NT2/D1 (cell line): Measurements from ENCODE around the gene COPB1.

ENCODE experiments used
- DNase-seq: peaks from one replicate; pipeline ENCODE4 v3.0.0-alpha.2; 2011; ENCODE audit warnings: low read depth, low spot score
- H3K27me3 ChIP-seq: 2 replicates; pipeline ENCODE4 v1.6.0; 2011; ENCODE audit warnings: mild to moderate bottlenecking; ENCODE audit not compliant: insufficient read length, insufficient read depth
- H3K36me3 ChIP-seq: 2 replicates; pipeline ENCODE4 v1.6.1; 2011; ENCODE audit warnings: mild to moderate bottlenecking, low read length, mixed read lengths; ENCODE audit not compliant: insufficient read depth, insufficient read length
- H3K4me1 ChIP-seq: 2 replicates; pipeline ENCODE4 v1.5.1; 2011; ENCODE audit not compliant: insufficient read depth, insufficient read length
- H3K4me3 ChIP-seq: 2 replicates; pipeline ENCODE4 v1.5.1; 2011; ENCODE audit warnings: low read depth; ENCODE audit not compliant: insufficient read length
- H3K9ac ChIP-seq: 2 replicates; pipeline ENCODE4 v1.6.0; 2011; ENCODE audit warnings: low read depth; ENCODE audit not compliant: insufficient read length
- H3K9me3 ChIP-seq: 2 replicates; pipeline ENCODE4 v1.5.1; 2011; ENCODE audit warnings: mild to moderate bottlenecking, low read length; ENCODE audit not compliant: insufficient read depth
- SUZ12 ChIP-seq: IDR thresholded peaks from 2 replicates; pipeline ENCODE4 v1.6.1; 2011; ENCODE audit not compliant: insufficient read length, insufficient read depth; ENCODE audit errors: extremely low read depth
- YY1 ChIP-seq: IDR thresholded peaks from 2 replicates; pipeline ENCODE4 v1.6.1; 2011; ENCODE audit not compliant: insufficient read length, insufficient read depth
- ZNF274 ChIP-seq: IDR thresholded peaks from 2 replicates; pipeline ENCODE4 v1.6.1; 2011; ENCODE audit warnings: mild to moderate bottlenecking, low read depth, low read length

The COPB1 gene

DNA sequence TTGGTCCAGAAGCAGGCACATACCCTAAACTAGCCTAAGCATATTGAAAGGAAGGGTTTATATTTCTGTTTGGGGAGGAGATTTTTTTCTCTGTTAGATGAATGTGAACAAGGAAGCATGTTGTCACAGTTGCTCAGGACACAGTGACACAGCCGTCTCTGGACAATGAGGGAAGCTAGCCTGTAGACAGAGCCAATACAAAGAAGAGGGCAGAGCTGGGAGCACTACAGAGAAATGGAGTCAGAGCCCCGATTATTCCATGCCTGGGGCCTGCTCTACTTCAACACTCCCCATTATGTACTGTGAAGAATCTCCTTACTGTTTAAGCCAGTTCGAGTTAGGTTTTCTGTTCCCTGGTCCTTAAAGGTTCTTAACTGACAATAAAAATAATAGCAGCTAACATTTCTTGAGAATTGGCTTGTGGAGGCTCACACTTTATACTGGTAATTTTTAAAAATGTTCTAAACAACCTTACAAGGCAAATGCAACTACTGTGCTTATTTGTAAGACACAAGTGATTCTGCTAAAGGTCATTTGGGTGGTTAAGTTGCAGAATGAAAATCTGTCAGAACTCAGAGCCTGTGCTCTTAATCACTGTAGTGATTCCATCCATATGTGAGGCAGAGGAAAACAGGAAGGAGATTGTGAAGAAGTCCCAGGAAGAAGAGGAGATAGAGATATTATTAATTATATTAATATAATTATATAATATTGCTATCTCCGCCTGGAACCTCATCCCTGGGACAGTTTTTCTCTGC lies 81.8 kb downstream of the COPB1 start:
- no peaks in the 10 kb centered on the region for H3K9me3 ChIP-seq
- TF ChIP-seq SUZ12 (no peak), ZNF274 (no peak), YY1 (no peak)

GRCh38 chr11:14417186-14417585 lies 82.4 kb downstream of the COPB1 start:
- no peaks in the 10 kb centered on the region for H3K36me3 ChIP-seq
- H3K27me3 ChIP-seq = no peaks in the 10 kb centered on the region
- TF ChIP-seq SUZ12 (no peak), YY1 (no peak), ZNF274 (no peak)
- H3K9me3 ChIP-seq = no peaks in the 10 kb centered on the region
- DNase-seq = no peak
- no peak overlapping the region for H3K9ac ChIP-seq
- H3K4me1 ChIP-seq = peaks cover 2% of the 10 kb centered on the region
- H3K4me3 ChIP-seq = no peak overlapping the region

More for the DNA sequence above, 81.8 kb downstream of the COPB1 start:
- no peak overlapping the region for H3K9ac ChIP-seq
- no peaks in the 10 kb centered on the region for H3K36me3 ChIP-seq
- no peaks in the 10 kb centered on the region for H3K27me3 ChIP-seq
- DNase-seq = no peak
- no peak overlapping the region for H3K4me3 ChIP-seq
- peaks cover 6% of the 10 kb centered on the region for H3K4me1 ChIP-seq

GRCh38 chr11:14414470-14415461 lies 84.8 kb downstream of the COPB1 start:
- H3K4me3 ChIP-seq = no peak overlapping the region
- H3K9ac ChIP-seq = no peak overlapping the region
- TF ChIP-seq ZNF274 (no peak), SUZ12 (no peak), YY1 (no peak)
- no peaks in the 10 kb centered on the region for H3K9me3 ChIP-seq
- no peak for DNase-seq
- no peaks in the 10 kb centered on the region for H3K36me3 ChIP-seq
- H3K27me3 ChIP-seq = no peaks in the 10 kb centered on the region
- H3K4me1 ChIP-seq = peaks cover 2% of the 10 kb centered on the region

- H3K4me1 ChIP-seq = peaks cover 2% of the 10 kb centered on the region
- H3K36me3 ChIP-seq = no peaks in the 10 kb centered on the region
- H3K9ac ChIP-seq = no peak overlapping the region
- peak; percentile 62 for DNase-seq
- H3K9me3 ChIP-seq = no peaks in the 10 kb centered on the region
- no peak overlapping the region for H3K4me3 ChIP-seq
- no peak for TF ChIP-seq ZNF274
- TF ChIP-seq YY1 = no peak
- no peak for TF ChIP-seq SUZ12
- H3K27me3 ChIP-seq = no peaks in the 10 kb centered on the region
Measured at GRCh38 chr11:14413307-14414069, 86.1 kb downstream of the COPB1 start.

GRCh38 chr11:14411818-14412217 lies 87.8 kb downstream of the COPB1 start:
- Histone ChIP-seq H3K36me3 (no peaks in the 10 kb centered on the region), H3K4me3 (no peak overlapping the region), H3K9ac (no peak overlapping the region), H3K4me1 (peaks cover 2% of the 10 kb centered on the region), H3K27me3 (no peaks in the 10 kb centered on the region), H3K9me3 (no peaks in the 10 kb centered on the region)
- no peak for TF ChIP-seq ZNF274
- no peak for TF ChIP-seq YY1
- no peak for TF ChIP-seq SUZ12
- no peak for DNase-seq

- H3K4me3 ChIP-seq = no peak overlapping the region
- no peak overlapping the region for H3K9ac ChIP-seq
- no peaks in the 10 kb centered on the region for H3K36me3 ChIP-seq
- H3K27me3 ChIP-seq = no peaks in the 10 kb centered on the region
- peaks cover under 1% of the 10 kb centered on the region for H3K4me1 ChIP-seq
- H3K9me3 ChIP-seq = no peaks in the 10 kb centered on the region
- TF ChIP-seq YY1 (no peak), SUZ12 (no peak), ZNF274 (no peak)
- DNase-seq = no peak
Measured at GRCh38 chr11:14409891-14410290, 89.7 kb downstream of the COPB1 start.

- no peaks in the 10 kb centered on the region for H3K36me3 ChIP-seq
- H3K4me3 ChIP-seq = no peak overlapping the region
- no peak overlapping the region for H3K9ac ChIP-seq
- no peaks in the 10 kb centered on the region for H3K27me3 ChIP-seq
- TF ChIP-seq ZNF274 (no peak), YY1 (no peak), SUZ12 (no peak)
- no peaks in the 10 kb centered on the region for H3K4me1 ChIP-seq
- H3K9me3 ChIP-seq = no peaks in the 10 kb centered on the region
- DNase-seq = no peak
Measured at GRCh38 chr11:14408612-14409011, 91.0 kb downstream of the COPB1 start.
